A549 (cell line): ENCODE data around the gene DNAH11.

Experiments
- PHF8 ChIP-seq: fragments of 200-600 bp; sonication (generic); IDR thresholded peaks from 2 replicates; pipeline ENCODE4 v1.6.1; 2016; ENCODE audit warnings: low read depth, mild to moderate bottlenecking, antibody characterized with exemption, moderate library complexity, borderline replicate concordance
- RFX5 ChIP-seq: fragments of 450-650 bp; IDR thresholded peaks from 2 replicates; pipeline ENCODE4 v1.7.1; 2014; ENCODE audit warnings: antibody characterized with exemption, mild to moderate bottlenecking, moderate library complexity
- TF ChIP-seq, protein P1 (sequence below): fragments of >200 bp; sonication (Bioruptor Twin); formaldehyde crosslinking; IDR thresholded peaks from 3 replicates; pipeline ENCODE4 v1.5.1; 2016

- TF ChIP-seq RFX5 (no peak), PHF8 (no peak)
- TF ChIP-seq, protein P1, sequence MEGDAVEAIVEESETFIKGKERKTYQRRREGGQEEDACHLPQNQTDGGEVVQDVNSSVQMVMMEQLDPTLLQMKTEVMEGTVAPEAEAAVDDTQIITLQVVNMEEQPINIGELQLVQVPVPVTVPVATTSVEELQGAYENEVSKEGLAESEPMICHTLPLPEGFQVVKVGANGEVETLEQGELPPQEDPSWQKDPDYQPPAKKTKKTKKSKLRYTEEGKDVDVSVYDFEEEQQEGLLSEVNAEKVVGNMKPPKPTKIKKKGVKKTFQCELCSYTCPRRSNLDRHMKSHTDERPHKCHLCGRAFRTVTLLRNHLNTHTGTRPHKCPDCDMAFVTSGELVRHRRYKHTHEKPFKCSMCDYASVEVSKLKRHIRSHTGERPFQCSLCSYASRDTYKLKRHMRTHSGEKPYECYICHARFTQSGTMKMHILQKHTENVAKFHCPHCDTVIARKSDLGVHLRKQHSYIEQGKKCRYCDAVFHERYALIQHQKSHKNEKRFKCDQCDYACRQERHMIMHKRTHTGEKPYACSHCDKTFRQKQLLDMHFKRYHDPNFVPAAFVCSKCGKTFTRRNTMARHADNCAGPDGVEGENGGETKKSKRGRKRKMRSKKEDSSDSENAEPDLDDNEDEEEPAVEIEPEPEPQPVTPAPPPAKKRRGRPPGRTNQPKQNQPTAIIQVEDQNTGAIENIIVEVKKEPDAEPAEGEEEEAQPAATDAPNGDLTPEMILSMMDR, result no peak
These were observed 34.3 kb upstream of the DNAH11 start for GRCh38 chr7:21508538-21508937.
